Activated CD4-positive, CD25-positive, alpha-beta regulatory T cell treated with anti-CD3 and anti-CD28 coated beads, Interleukin-2, amount 50 U/mL, for 24 hours (primary cell): ENCODE data around the gene LCE2B.
"Not testable (repeated sequence)": the region's sequence is repeated elsewhere in the genome, so short reads cannot be mapped to it uniquely, and the experiment has no call there.

ENCODE experiments used
- ATAC-seq, 2 donors: fragments of 150-1000 bp; cut with Tn5 transposase; one replicate each; pipeline ENCODE4 v1.10.0; 2021; ENCODE audit warnings: mild to moderate bottlenecking in 1 of 2, moderate library complexity in 1 of 2

The LCE2B gene, protein sequence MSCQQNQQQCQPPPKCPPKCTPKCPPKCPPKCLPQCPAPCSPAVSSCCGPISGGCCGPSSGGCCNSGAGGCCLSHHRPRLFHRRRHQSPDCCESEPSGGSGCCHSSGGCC

GRCh38 chr1:152685823-152686222, at the start of gene LCE2B:
LCE2B (plus strand) TSS chr1:152686123; CDS start chr1:152686844, 721 bp downstream.
- not testable (repeated sequence) for ATAC-seq

DNA sequence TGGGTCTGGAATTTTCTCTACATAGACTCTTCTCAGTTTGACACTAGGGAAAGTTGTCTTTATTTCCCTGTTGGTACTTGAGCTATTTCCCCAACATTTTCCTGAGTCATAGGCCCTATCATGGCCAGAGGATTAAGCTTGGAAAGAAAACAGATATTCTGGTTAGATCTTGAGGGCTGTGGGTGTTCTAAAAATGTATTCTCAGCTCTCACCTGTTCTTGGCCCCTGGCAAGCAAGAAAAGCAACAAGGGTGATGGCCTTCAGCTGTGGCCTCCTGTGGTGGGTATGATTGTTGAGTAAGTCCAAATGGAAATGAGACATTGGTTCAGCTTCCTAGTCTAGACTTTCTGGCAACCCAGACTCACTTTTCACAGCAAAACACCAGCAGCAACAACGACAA, 45.6 kb upstream of the LCE2B start:
- no peak for ATAC-seq

GRCh38 chr1:152643945-152644344, 42.0 kb upstream of the LCE2B start:
- ATAC-seq = no peak

DNA sequence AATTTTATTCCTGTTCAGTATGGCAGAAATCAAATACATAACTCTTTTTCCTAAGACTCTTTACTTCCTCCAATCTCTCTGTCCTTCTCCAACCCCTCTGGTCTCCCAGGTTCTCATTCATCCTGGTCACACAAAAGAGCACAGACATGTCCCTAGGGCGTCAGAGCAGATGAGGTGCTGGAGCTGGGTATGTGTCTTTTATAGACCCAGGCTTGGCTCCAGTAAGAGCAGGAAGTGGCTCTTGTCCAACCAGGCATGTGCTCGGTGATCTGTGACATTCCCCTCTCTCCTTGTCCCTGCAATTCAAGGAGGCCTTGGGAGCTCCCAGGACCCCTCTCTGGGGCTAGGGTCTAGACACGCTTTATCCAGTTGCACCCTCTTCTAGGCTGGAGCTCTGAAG, 40.8 kb upstream of the LCE2B start:
- no peak for ATAC-seq

GRCh38 chr1:152646656-152647055, 39.3 kb upstream of the LCE2B start:
- no peak for ATAC-seq

- ATAC-seq = no peak
Measured at GRCh38 chr1:152654110-152654509, 31.8 kb upstream of the LCE2B start.

- no peak for ATAC-seq
Measured at GRCh38 chr1:152656459-152656858, 29.5 kb upstream of the LCE2B start.

GRCh38 chr1:152657677-152658076, 28.2 kb upstream of the LCE2B start:
- ATAC-seq = no peak

DNA sequence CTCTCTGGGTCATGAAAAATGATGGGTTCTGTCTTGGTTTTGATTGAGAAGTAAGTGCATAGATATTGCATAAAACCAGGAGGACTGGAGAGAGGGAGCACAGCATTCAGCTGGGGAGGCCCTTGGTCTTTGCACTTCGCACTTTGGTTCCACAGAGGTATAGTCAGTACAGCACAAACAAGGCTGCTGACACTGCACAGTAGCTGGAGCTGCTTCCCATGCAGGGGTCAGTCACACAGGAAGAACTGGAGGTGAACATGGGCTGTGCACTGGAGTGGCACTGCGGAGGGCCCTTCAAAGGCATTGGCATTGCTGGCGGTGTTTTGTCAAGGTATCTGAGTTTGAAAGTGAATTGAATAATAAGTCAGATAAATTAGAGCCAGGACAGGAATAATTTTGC, 27.3 kb upstream of the LCE2B start:
- no peak for ATAC-seq

- ATAC-seq = no peak
Measured at GRCh38 chr1:152663098-152663497, 22.8 kb upstream of the LCE2B start, which contains the start of gene LCE2D. LCE2D (plus strand) TSS chr1:152663380; CDS start chr1:152664106, 726 bp downstream.

DNA sequence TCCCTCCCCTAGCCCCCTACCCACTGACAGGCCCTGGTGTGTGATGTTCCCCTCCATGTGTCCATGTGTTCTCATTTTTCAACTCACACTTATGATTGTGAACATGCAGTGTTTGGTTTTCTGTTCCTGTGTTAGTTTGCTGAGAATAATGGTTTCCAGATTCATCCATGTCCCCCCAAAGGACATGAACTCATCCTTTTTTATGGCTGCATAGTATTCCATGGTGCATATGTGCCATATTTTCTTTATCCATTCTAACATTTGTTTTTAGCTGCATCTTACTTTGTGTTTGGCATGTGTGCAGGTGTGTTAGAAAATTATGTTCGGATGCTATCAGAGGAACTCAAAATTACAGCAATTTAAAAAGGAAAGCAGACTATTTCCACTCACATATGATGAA, 19.8 kb upstream of the LCE2B start:
- not testable (repeated sequence) for ATAC-seq

DNA sequence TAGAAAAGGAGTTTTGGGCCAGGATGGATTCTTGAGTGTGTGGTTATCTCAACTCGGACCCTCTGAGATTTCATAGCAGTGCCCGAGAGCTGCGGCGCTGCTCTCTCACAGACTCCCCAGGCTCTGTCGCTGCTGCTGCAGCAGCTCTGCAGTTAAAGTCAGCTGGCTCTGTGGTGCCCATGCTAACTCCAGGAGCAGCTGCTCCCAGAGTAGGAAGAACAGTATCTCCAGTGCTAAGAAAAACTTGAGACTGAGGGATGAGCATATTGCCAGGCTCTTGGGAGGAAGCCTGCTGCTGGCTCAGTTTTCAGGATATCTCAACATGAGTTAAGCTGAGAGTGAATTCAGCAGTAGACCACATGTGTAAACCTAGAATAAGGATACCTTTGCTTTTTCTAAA, 18.3 kb upstream of the LCE2B start:
- no peak for ATAC-seq

- no peak for ATAC-seq
Measured at GRCh38 chr1:152673016-152673415, 12.9 kb upstream of the LCE2B start.

- ATAC-seq = not testable (repeated sequence)
Measured at GRCh38 chr1:152674983-152675382, 10.9 kb upstream of the LCE2B start, which contains the start of gene LCE2C. LCE2C (plus strand) TSS chr1:152675279; CDS start chr1:152676016, 737 bp downstream.

GRCh38 chr1:152679459-152679858, 6.5 kb upstream of the LCE2B start:
- ATAC-seq = no peak

DNA sequence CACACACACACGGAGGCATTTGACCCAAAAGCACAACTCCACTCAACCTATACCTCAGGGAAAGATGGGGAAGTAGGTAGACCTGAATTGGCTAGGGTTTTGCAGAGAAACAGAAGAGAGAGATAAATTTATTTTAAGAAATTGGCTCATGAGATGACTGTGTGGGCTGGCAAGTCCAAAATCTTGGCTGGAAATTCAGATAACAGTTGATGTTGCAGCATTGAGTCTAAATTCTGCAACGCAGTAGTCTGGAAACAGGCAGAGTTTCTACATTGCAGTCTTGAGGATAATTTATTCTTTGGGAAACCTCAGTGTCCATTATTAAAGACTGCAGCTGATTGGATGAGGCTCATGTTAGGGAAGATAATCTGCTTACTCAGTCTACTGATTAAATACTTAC, 4.3 kb upstream of the LCE2B start:
- no peak for ATAC-seq

DNA sequence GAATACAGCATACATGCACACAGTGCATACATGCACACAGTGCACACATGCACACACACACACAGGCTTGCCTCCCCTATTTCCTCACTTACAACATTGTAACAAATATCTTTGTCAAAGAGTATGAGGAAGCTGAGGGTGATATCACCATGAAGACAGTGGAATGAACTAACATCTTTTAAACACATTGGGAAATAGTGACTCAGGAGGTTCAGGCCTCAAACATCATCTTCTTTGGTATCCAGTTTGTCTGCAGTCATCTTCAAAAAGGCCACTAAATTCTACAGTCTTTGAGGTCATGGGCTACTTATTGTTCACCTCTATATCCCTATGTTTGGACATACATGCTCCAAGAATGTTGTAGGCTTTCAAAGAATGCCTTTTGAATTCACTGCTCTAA, 2.1 kb upstream of the LCE2B start:
- no peak for ATAC-seq

DNA sequence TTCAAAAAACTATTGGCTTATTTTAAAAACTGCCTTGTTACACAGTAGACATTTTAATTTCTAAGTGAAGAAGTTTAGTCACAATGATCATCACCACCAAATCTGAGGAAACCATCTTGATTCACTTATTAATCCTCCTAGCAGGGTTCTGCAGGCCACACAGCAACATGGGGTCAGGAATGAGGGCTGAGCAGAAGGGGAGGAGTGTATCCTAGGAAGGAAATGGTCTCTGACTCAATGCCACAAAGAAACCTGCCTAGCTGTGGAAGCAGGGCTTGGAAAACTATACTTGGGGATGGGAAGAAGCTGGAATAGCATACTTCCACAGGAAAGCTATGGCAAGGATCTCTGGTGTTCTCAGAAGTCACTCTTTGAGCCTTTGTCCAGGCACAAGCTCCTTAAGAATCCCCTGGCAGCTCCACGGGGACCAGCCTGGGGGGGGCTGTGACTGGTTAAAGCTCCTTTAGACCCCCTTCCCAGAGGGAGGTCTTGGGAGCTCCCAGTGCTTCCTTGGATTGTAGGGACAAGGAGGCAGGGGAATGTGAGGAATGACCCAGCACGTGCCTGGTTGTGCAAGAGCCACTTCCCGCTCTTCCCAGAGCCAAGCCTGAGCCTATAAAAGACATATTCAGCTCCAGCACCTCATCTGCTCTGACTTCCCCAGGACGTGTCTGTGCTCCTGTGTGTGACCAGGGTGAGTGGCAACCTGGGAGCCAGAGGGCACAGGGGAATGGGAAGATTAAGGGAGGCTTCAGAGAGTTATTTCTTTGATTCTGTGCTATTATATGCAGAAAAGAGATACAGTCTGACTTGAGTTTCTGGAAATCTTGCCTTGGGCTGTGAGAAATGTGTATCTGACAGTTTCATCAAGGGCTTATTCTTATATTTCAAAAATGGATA, 12.0 kb downstream of the LCE2B start, which contains the start of gene LCE2A:
LCE2A (plus strand) TSS at position 645 of the 900 bp plus-strand sequence. CDS start 557 bp downstream, outside the sequence.
- ATAC-seq = no peak

GRCh38 chr1:152699746-152700145, 13.8 kb downstream of the LCE2B start:
- ATAC-seq = no peak

DNA sequence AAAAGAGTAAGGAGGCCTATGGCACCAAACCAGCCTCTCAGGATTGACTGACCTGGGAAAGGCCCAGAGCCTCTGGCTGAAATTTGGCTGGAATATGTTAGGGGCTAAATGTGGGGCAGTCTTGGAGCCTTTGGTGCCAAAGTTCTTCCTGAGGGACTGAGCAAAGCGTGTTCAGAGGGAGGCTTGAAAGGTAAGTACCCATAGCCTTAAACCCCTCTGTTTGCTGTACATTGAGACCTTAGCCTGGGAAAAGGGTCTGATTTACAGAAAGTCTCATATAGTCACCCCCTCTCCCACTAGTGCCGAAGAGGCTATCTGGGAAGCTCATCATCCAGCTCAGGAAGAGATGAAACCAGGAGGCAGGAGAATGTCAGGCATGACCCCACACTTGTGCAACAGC, 21.9 kb downstream of the LCE2B start, which contains the start of gene LCE4A:
LCE4A (plus strand) TSS at position 301 of the 400 bp plus-strand sequence. CDS start 916 bp downstream, outside the sequence.
- no peak for ATAC-seq

DNA sequence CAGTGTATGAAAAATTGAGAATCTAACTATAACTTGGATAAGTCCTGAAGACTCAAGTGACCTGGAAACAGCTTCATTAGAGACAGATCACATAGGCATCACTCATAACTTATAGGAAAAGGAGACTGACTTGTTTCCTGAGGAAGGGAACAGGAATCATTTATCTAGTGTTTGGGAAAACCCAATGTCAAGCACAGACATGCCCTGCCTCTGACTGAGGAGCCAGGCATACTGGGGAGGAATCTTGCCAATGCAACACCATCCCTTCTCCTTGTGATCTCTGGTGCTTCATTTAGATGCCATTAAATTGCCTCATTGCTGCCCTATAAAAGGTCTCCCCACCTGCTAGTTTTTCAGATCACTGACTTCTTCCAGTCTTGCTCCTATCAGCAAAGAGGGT, 32.3 kb downstream of the LCE2B start:
- ATAC-seq = no peak

DNA sequence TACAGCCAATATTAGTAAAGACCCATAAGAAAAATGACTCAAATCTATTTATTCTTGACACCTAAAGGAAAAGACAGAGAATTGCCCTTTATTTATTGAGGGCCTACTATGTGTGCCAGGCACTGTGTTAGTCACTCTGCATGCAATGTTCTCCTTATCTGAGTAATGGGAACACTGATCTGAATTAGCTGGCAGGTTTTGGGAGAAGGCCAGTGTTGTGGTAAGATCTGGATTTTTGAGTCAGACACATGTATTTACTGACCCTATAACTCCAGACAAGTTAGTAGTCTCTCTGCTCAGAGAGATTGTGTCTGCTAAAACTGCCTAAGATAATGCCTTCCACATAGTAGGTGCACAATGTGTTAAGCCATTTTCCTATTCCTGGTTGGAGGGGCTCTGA, 39.3 kb downstream of the LCE2B start:
- no peak for ATAC-seq

DNA sequence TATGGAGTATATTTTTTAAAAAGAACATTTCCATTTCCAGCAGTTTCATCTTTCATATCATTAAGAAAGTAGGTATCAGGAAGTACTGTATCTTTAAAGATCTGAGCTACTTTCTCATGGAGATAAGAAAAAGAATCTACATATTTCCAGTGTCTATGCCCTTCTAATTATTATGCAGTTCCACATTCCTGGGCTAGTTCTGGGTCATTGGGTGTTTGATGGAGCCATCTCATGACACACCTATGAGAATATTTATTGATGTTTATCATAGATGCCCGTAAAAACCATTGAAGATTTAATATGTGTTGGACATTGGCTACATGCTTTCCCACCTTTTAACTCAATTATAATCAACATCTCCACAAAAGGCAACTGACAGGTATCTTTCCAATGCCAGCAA, 43.1 kb downstream of the LCE2B start:
- no peak for ATAC-seq

GRCh38 chr1:152735648-152736047, 49.7 kb downstream of the LCE2B start:
- ATAC-seq = no peak
